ENCODE data around the gene FBLN2. TPM values are rescaled to one million over a fixed set of nuclear protein-coding genes. Genes with fewer than 3 reads are reported as not detected.

Gene FBLN2
- total RNA-seq, 1 donor from 2014 or later = 67.5 TPM

GRCh38 chr3:13670292-13670691 lies 121.4 kb downstream of the FBLN2 start:
- H3K4me3 Mint-ChIP-seq = no peak overlapping the region
- peaks cover 10% of the 10 kb centered on the region for H3K4me1 Mint-ChIP-seq
- H3K27me3 Mint-ChIP-seq (ENCODE audit: low read depth) = peaks cover 13% of the 10 kb centered on the region
- no peak overlapping the region for H3K27ac Mint-ChIP-seq
- TF ChIP-seq CTCF (IDR thresholded peaks at IDR 0.05; ENCODE audit: unreplicated experiment) = no peak
- no peaks in the 10 kb centered on the region for H3K36me3 Mint-ChIP-seq
- H3K9me3 Mint-ChIP-seq = no peaks in the 10 kb centered on the region
- DNase-seq (ENCODE audit: low spot score in 2 of 2, unreplicated experiment in 2 of 2) = no peak

- no peaks in the 10 kb centered on the region for H3K36me3 Mint-ChIP-seq
- no peak for DNase-seq (ENCODE audit: low spot score in 2 of 2, unreplicated experiment in 2 of 2)
Measured at GRCh38 chr3:13671482-13672233, 122.7 kb downstream of the FBLN2 start.

GRCh38 chr3:13673207-13673606 lies 124.3 kb downstream of the FBLN2 start:
- Mint-ChIP-seq H3K4me1 (peaks cover 10% of the 10 kb centered on the region), H3K4me3 (no peak overlapping the region), H3K9me3 (no peaks in the 10 kb centered on the region), H3K27me3 (ENCODE audit: low read depth) (peaks cover 15% of the 10 kb centered on the region), H3K36me3 (no peaks in the 10 kb centered on the region), H3K27ac (no peak overlapping the region)
- TF ChIP-seq CTCF (IDR thresholded peaks at IDR 0.05; ENCODE audit: unreplicated experiment) = peak; percentile 44
- no peak for DNase-seq (ENCODE audit: low spot score in 2 of 2, unreplicated experiment in 2 of 2)

More at GRCh38 chr3:13671482-13672233, 122.7 kb downstream of the FBLN2 start:
- peak overlapping the region; percentile 31 for H3K27ac Mint-ChIP-seq
- H3K27me3 Mint-ChIP-seq (ENCODE audit: low read depth) = peaks cover 18% of the 10 kb centered on the region
- peaks cover 10% of the 10 kb centered on the region for H3K4me1 Mint-ChIP-seq
- TF ChIP-seq CTCF (IDR thresholded peaks at IDR 0.05; ENCODE audit: unreplicated experiment) = no peak
- H3K4me3 Mint-ChIP-seq = no peak overlapping the region
- no peaks in the 10 kb centered on the region for H3K9me3 Mint-ChIP-seq

GRCh38 chr3:13674538-13675185 lies 125.7 kb downstream of the FBLN2 start:
- no peak for TF ChIP-seq CTCF (IDR thresholded peaks at IDR 0.05; ENCODE audit: unreplicated experiment)
- no peaks in the 10 kb centered on the region for H3K36me3 Mint-ChIP-seq
- H3K27ac Mint-ChIP-seq = no peak overlapping the region
- no peak for DNase-seq (ENCODE audit: low spot score in 2 of 2, unreplicated experiment in 2 of 2)
- no peak overlapping the region for H3K4me3 Mint-ChIP-seq
- H3K9me3 Mint-ChIP-seq = no peaks in the 10 kb centered on the region
- peaks cover 10% of the 10 kb centered on the region for H3K4me1 Mint-ChIP-seq
- peaks cover 15% of the 10 kb centered on the region for H3K27me3 Mint-ChIP-seq (ENCODE audit: low read depth)

- H3K27ac Mint-ChIP-seq = no peak overlapping the region
- no peak overlapping the region for H3K4me3 Mint-ChIP-seq
- no peak for DNase-seq (ENCODE audit: low spot score in 2 of 2, unreplicated experiment in 2 of 2)
- H3K4me1 Mint-ChIP-seq = peaks cover 6% of the 10 kb centered on the region
- peaks cover 23% of the 10 kb centered on the region for H3K27me3 Mint-ChIP-seq (ENCODE audit: low read depth)
- no peak for TF ChIP-seq CTCF (IDR thresholded peaks at IDR 0.05; ENCODE audit: unreplicated experiment)
- H3K36me3 Mint-ChIP-seq = no peaks in the 10 kb centered on the region
- no peaks in the 10 kb centered on the region for H3K9me3 Mint-ChIP-seq
Measured at GRCh38 chr3:13676356-13677017, 127.6 kb downstream of the FBLN2 start.
